ENCODE data around the gene FAF1.

Gene FAF1

GRCh38 chr1:50667272-50667671, 292.8 kb downstream of the FAF1 start:
- Histone ChIP-seq H3K79me1 (ENCODE audit: low read length) (no peaks in the 10 kb centered on the region), H3K9me3 (ENCODE audit: insufficient read depth, low read depth, low read length) (no peaks in the 10 kb centered on the region), H3K4me1 (ENCODE audit: control insufficient read depth in 1 of 2, insufficient read depth in 2 of 2, low read length in 2 of 2) (no peaks in the 10 kb centered on the region), H3K14ac (ENCODE audit: low read length) (no peak overlapping the region), H2BK12ac (ENCODE audit: low read length) (no peak overlapping the region), H3K79me2 (ENCODE audit: control insufficient read depth, insufficient read depth, low read length, poor library complexity) (no peaks in the 10 kb centered on the region), H3K36me3 (ENCODE audit: control insufficient read depth in 1 of 2, insufficient read depth in 2 of 2, low read length in 2 of 2) (no peaks in the 10 kb centered on the region), H3K18ac (ENCODE audit: low read length) (no peak overlapping the region), H3K4ac (ENCODE audit: low read depth, low read length) (no peak overlapping the region), H2AFZ (ENCODE audit: insufficient read depth, low read length, poor library complexity) (no peak overlapping the region), H3K4me2 (ENCODE audit: low read length) (no peak overlapping the region), H4K8ac (ENCODE audit: low read depth, low read length) (no peak overlapping the region), H4K12ac (ENCODE audit: low read depth, low read length) (no peak overlapping the region), H3K4me3 (ENCODE audit: low read depth, low read length) (no peak overlapping the region), H3K27ac (ENCODE audit: low read depth, low read length) (no peak overlapping the region), H3K23ac (ENCODE audit: low read length) (no peak overlapping the region), H2AK5ac (ENCODE audit: low read length) (no peak overlapping the region), H2BK5ac (ENCODE audit: low read depth, low read length, poor library complexity) (no peak overlapping the region), H3K9ac (ENCODE audit: low read length) (no peak overlapping the region), H3K27me3 (ENCODE audit: insufficient read depth, low read length) (no peaks in the 10 kb centered on the region), H4K91ac (ENCODE audit: low read depth, low read length) (no peak overlapping the region), H2BK120ac (ENCODE audit: insufficient read depth, low read length, poor library complexity) (no peak overlapping the region)
- WGBS (ENCODE audit: extremely low coverage, insufficient coverage, insufficient read length) = no CpG with 5 or more reads among the region's 2 CpGs
- DNase-seq = no peak

DNA sequence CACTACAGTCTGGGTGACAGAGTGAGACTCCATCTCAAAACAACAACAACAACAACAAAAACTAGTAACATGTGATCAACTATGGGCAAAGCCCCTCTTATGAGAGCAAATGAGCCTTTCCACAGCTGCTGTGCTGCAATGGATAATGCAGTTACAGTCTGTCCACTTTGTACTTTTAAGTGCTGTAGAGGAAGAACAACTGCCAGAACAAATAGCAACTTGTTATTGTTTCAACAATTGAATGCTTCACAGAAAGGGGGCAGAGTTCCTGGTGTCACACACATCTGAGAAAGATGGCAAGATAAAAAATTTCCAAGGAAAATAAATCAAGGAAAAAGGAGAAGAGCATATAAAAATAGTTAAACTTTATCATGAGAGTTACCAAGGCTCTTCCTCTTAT, 293.2 kb downstream of the FAF1 start:
- no peak overlapping the region for H3K4me3 ChIP-seq (ENCODE audit: low read depth, low read length)
- no peak overlapping the region for H2BK5ac ChIP-seq (ENCODE audit: low read depth, low read length, poor library complexity)
- H3K9ac ChIP-seq (ENCODE audit: low read length) = no peak overlapping the region
- H3K14ac ChIP-seq (ENCODE audit: low read length) = no peak overlapping the region
- no peak overlapping the region for H4K91ac ChIP-seq (ENCODE audit: low read depth, low read length)
- H3K23ac ChIP-seq (ENCODE audit: low read length) = no peak overlapping the region
- H3K4ac ChIP-seq (ENCODE audit: low read depth, low read length) = no peak overlapping the region
- no peak overlapping the region for H3K27ac ChIP-seq (ENCODE audit: low read depth, low read length)
- no peak for DNase-seq
- H2AK5ac ChIP-seq (ENCODE audit: low read length) = no peak overlapping the region
- no peak overlapping the region for H4K8ac ChIP-seq (ENCODE audit: low read depth, low read length)
- H3K79me2 ChIP-seq (ENCODE audit: control insufficient read depth, insufficient read depth, low read length, poor library complexity) = no peaks in the 10 kb centered on the region
- H3K4me1 ChIP-seq (ENCODE audit: control insufficient read depth in 1 of 2, insufficient read depth in 2 of 2, low read length in 2 of 2) = no peaks in the 10 kb centered on the region
- no peaks in the 10 kb centered on the region for H3K79me1 ChIP-seq (ENCODE audit: low read length)
- H3K27me3 ChIP-seq (ENCODE audit: insufficient read depth, low read length) = no peaks in the 10 kb centered on the region
- H3K9me3 ChIP-seq (ENCODE audit: insufficient read depth, low read depth, low read length) = no peaks in the 10 kb centered on the region
- no peak overlapping the region for H2BK12ac ChIP-seq (ENCODE audit: low read length)
- H3K18ac ChIP-seq (ENCODE audit: low read length) = no peak overlapping the region
- no peak overlapping the region for H3K4me2 ChIP-seq (ENCODE audit: low read length)
- H4K12ac ChIP-seq (ENCODE audit: low read depth, low read length) = no peak overlapping the region
- no peaks in the 10 kb centered on the region for H3K36me3 ChIP-seq (ENCODE audit: control insufficient read depth in 1 of 2, insufficient read depth in 2 of 2, low read length in 2 of 2)
- no peak overlapping the region for H2BK120ac ChIP-seq (ENCODE audit: insufficient read depth, low read length, poor library complexity)
- H2AFZ ChIP-seq (ENCODE audit: insufficient read depth, low read length, poor library complexity) = no peak overlapping the region

- no CpG with 5 or more reads among the region's 2 CpGs for WGBS (ENCODE audit: extremely low coverage, insufficient coverage, insufficient read length)
- Histone ChIP-seq H2AFZ (ENCODE audit: insufficient read depth, low read length, poor library complexity) (no peak overlapping the region), H3K23ac (ENCODE audit: low read length) (no peak overlapping the region)
Observed at GRCh38 chr1:50665413-50665812, 294.7 kb downstream of the FAF1 start.

GRCh38 chr1:50661626-50662025, 298.4 kb downstream of the FAF1 start:
- Histone ChIP-seq H3K79me2 (ENCODE audit: control insufficient read depth, insufficient read depth, low read length, poor library complexity) (no peaks in the 10 kb centered on the region), H3K27me3 (ENCODE audit: insufficient read depth, low read length) (no peaks in the 10 kb centered on the region)

More at GRCh38 chr1:50665413-50665812, 294.7 kb downstream of the FAF1 start:
- Histone ChIP-seq H3K27ac (ENCODE audit: low read depth, low read length) (no peak overlapping the region), H3K4me1 (ENCODE audit: control insufficient read depth in 1 of 2, insufficient read depth in 2 of 2, low read length in 2 of 2) (no peaks in the 10 kb centered on the region), H3K27me3 (ENCODE audit: insufficient read depth, low read length) (no peaks in the 10 kb centered on the region), H2AK5ac (ENCODE audit: low read length) (no peak overlapping the region), H4K8ac (ENCODE audit: low read depth, low read length) (no peak overlapping the region), H4K12ac (ENCODE audit: low read depth, low read length) (no peak overlapping the region), H3K9ac (ENCODE audit: low read length) (no peak overlapping the region), H2BK12ac (ENCODE audit: low read length) (no peak overlapping the region), H3K9me3 (ENCODE audit: insufficient read depth, low read depth, low read length) (no peaks in the 10 kb centered on the region), H3K18ac (ENCODE audit: low read length) (no peak overlapping the region), H3K79me2 (ENCODE audit: control insufficient read depth, insufficient read depth, low read length, poor library complexity) (no peaks in the 10 kb centered on the region), H3K14ac (ENCODE audit: low read length) (no peak overlapping the region), H2BK5ac (ENCODE audit: low read depth, low read length, poor library complexity) (no peak overlapping the region), H3K4me2 (ENCODE audit: low read length) (no peak overlapping the region), H2BK120ac (ENCODE audit: insufficient read depth, low read length, poor library complexity) (no peak overlapping the region), H4K91ac (ENCODE audit: low read depth, low read length) (no peak overlapping the region), H3K79me1 (ENCODE audit: low read length) (no peaks in the 10 kb centered on the region), H3K4me3 (ENCODE audit: low read depth, low read length) (no peak overlapping the region), H3K4ac (ENCODE audit: low read depth, low read length) (no peak overlapping the region), H3K36me3 (ENCODE audit: control insufficient read depth in 1 of 2, insufficient read depth in 2 of 2, low read length in 2 of 2) (no peaks in the 10 kb centered on the region)
- no peak for DNase-seq

More at GRCh38 chr1:50661626-50662025, 298.4 kb downstream of the FAF1 start:
- Histone ChIP-seq H3K23ac (ENCODE audit: low read length) (no peak overlapping the region), H2BK12ac (ENCODE audit: low read length) (no peak overlapping the region), H3K4me2 (ENCODE audit: low read length) (no peak overlapping the region), H2AFZ (ENCODE audit: insufficient read depth, low read length, poor library complexity) (no peak overlapping the region), H3K36me3 (ENCODE audit: control insufficient read depth in 1 of 2, insufficient read depth in 2 of 2, low read length in 2 of 2) (no peaks in the 10 kb centered on the region), H2BK120ac (ENCODE audit: insufficient read depth, low read length, poor library complexity) (no peak overlapping the region), H4K12ac (ENCODE audit: low read depth, low read length) (no peak overlapping the region), H2BK5ac (ENCODE audit: low read depth, low read length, poor library complexity) (no peak overlapping the region), H3K4ac (ENCODE audit: low read depth, low read length) (no peak overlapping the region), H3K27ac (ENCODE audit: low read depth, low read length) (no peak overlapping the region), H4K8ac (ENCODE audit: low read depth, low read length) (no peak overlapping the region), H3K14ac (ENCODE audit: low read length) (no peak overlapping the region), H3K4me1 (ENCODE audit: control insufficient read depth in 1 of 2, insufficient read depth in 2 of 2, low read length in 2 of 2) (no peaks in the 10 kb centered on the region), H3K9ac (ENCODE audit: low read length) (no peak overlapping the region), H4K91ac (ENCODE audit: low read depth, low read length) (no peak overlapping the region), H3K4me3 (ENCODE audit: low read depth, low read length) (no peak overlapping the region), H3K79me1 (ENCODE audit: low read length) (no peaks in the 10 kb centered on the region), H2AK5ac (ENCODE audit: low read length) (no peak overlapping the region), H3K9me3 (ENCODE audit: insufficient read depth, low read depth, low read length) (no peaks in the 10 kb centered on the region), H3K18ac (ENCODE audit: low read length) (no peak overlapping the region)
- no peak for DNase-seq
- no CpG with 5 or more reads among the region's 5 CpGs for WGBS (ENCODE audit: extremely low coverage, insufficient coverage, insufficient read length)
